Hepatocyte (in vitro differentiated cells): ENCODE measurements around the gene IP6K3. TPM values are rescaled to one million over a fixed set of nuclear protein-coding genes. Genes with fewer than 3 reads are reported as not detected.

Experiments
- DNase-seq: peaks from one replicate; pipeline ENCODE4 v3.0.0-alpha.2; 2016; ENCODE audit warnings: low spot score
- H2AFZ ChIP-seq: fragments of 200-600 bp; sonication (generic); 2 replicates; pipeline ENCODE4 v1.6.0; 2016; ENCODE audit warnings: antibody characterized with exemption, mild to moderate bottlenecking
- H3K27ac ChIP-seq: fragments of 200-600 bp; sonication (generic); 2 replicates; pipeline ENCODE4 v1.5.1; 2016; ENCODE audit warnings: mild to moderate bottlenecking
- H3K27me3 ChIP-seq: fragments of 200-600 bp; sonication (generic); 2 replicates; pipeline ENCODE4 v1.6.1; 2016
- H3K36me3 ChIP-seq: fragments of 200-600 bp; sonication (generic); replicated peaks from 2 replicates; pipeline ENCODE4 v1.5.1; 2016; ENCODE audit warnings: low read depth; ENCODE audit not compliant: insufficient read depth
- H3K4me1 ChIP-seq: fragments of 200-600 bp; sonication (generic); 2 replicates; pipeline ENCODE4 v1.5.1; 2016; ENCODE audit warnings: mild to moderate bottlenecking, moderate library complexity; ENCODE audit not compliant: insufficient read depth
- H3K4me2 ChIP-seq: fragments of 200-600 bp; sonication (generic); 2 replicates; pipeline ENCODE4 v1.6.0; 2016
- H3K4me3 ChIP-seq: fragments of 200-600 bp; sonication (generic); 2 replicates; pipeline ENCODE4 v1.5.1; 2016; ENCODE audit warnings: mild to moderate bottlenecking
- H3K79me2 ChIP-seq: fragments of 200-600 bp; sonication (generic); 2 replicates; pipeline ENCODE4 v1.6.0; 2017; ENCODE audit warnings: mild to moderate bottlenecking
- H3K9me2 ChIP-seq: fragments of 200-600 bp; sonication (generic); replicated peaks from 2 replicates; pipeline ENCODE4 v1.6.0; 2017; ENCODE audit warnings: mild to moderate bottlenecking; ENCODE audit not compliant: insufficient read depth
- H3K9me3 ChIP-seq: fragments of 200-600 bp; sonication (generic); 2 replicates; pipeline ENCODE4 v1.5.1; 2016; ENCODE audit warnings: low read depth, mild to moderate bottlenecking
- H4K20me1 ChIP-seq: fragments of 200-600 bp; sonication (generic); 2 replicates; pipeline ENCODE4 v1.6.0; 2016; ENCODE audit warnings: mild to moderate bottlenecking; ENCODE audit not compliant: insufficient read depth, poor library complexity, severe bottlenecking
- EZH2 ChIP-seq: fragments of 200-600 bp; sonication (generic); IDR thresholded peaks from 2 replicates; pipeline ENCODE4 v1.6.1; 2016; ENCODE audit warnings: antibody characterized with exemption, mild to moderate bottlenecking, borderline replicate concordance
- EZH2phosphoT487 ChIP-seq: fragments of 200-600 bp; sonication (generic); IDR thresholded peaks from one replicate; pipeline ENCODE4 v1.6.1; 2018; ENCODE audit warnings: antibody characterized with exemption, mild to moderate bottlenecking, low read depth, moderate library complexity; ENCODE audit not compliant: unreplicated experiment, severe bottlenecking
- WGBS: methylation state at CpG from one replicate; pipeline ENCODE4 v1.1.6; 2016; ENCODE audit warnings: low lambda C conversion rate; ENCODE audit errors: missing lambda C conversion rate; 5-methylcytosine and 5-hydroxymethylcytosine counted together
- polyA plus RNA-seq: library from polyadenylated mRNA; unstranded; fragments of >200 nt; fragmentation: Nextera tagmentation; extraction: Ambion mirVana; gene quantifications from 2 replicates; pipeline ENCODE4 v1.2.1, GENCODE V29; 2016
- total RNA-seq: library from RNA; depleted of rRNA; stranded (reverse); fragments of >200 nt; gene quantifications from 2 replicates; pipeline ENCODE4 v1.2.3, GENCODE V29; 2014
- TF ChIP-seq, protein P1 (sequence below): fragments of 200-600 bp; sonication (generic); IDR thresholded peaks from 2 replicates; pipeline ENCODE4 v1.5.1; 2016; ENCODE audit warnings: antibody characterized with exemption, mild to moderate bottlenecking; ENCODE audit not compliant: poor library complexity

Gene IP6K3
- total and polyA plus RNA-seq, 2 experiments from 2014 or later, result 9.5 to 25.3 TPM

- H4K20me1 ChIP-seq, result no peaks in the 10 kb centered on the region
- no peaks in the 10 kb centered on the region for H3K4me1 ChIP-seq
- H3K79me2 ChIP-seq, result no peaks in the 10 kb centered on the region
- WGBS, result 96% methylated on average over 7 of the region's 7 CpGs
- no peaks in the 10 kb centered on the region for H3K27me3 ChIP-seq
- no peaks in the 10 kb centered on the region for H3K9me3 ChIP-seq
- no peak overlapping the region for H2AFZ ChIP-seq
- no peaks in the 10 kb centered on the region for H3K9me2 ChIP-seq
- no peak overlapping the region for H3K4me2 ChIP-seq
- no peak for DNase-seq
- TF ChIP-seq, protein P1, sequence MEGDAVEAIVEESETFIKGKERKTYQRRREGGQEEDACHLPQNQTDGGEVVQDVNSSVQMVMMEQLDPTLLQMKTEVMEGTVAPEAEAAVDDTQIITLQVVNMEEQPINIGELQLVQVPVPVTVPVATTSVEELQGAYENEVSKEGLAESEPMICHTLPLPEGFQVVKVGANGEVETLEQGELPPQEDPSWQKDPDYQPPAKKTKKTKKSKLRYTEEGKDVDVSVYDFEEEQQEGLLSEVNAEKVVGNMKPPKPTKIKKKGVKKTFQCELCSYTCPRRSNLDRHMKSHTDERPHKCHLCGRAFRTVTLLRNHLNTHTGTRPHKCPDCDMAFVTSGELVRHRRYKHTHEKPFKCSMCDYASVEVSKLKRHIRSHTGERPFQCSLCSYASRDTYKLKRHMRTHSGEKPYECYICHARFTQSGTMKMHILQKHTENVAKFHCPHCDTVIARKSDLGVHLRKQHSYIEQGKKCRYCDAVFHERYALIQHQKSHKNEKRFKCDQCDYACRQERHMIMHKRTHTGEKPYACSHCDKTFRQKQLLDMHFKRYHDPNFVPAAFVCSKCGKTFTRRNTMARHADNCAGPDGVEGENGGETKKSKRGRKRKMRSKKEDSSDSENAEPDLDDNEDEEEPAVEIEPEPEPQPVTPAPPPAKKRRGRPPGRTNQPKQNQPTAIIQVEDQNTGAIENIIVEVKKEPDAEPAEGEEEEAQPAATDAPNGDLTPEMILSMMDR, result no peak
- TF ChIP-seq EZH2, result no peak
- TF ChIP-seq EZH2phosphoT487, result no peak
- H3K36me3 ChIP-seq, result no peaks in the 10 kb centered on the region
- no peak overlapping the region for H3K27ac ChIP-seq
- H3K4me3 ChIP-seq, result no peak overlapping the region
Observed at GRCh38 chr6:33725891-33726673, 20.6 kb downstream of the IP6K3 start.

GRCh38 chr6:33725222-33725621, 21.5 kb downstream of the IP6K3 start:
- TF ChIP-seq, protein P1, result no peak
- TF ChIP-seq EZH2phosphoT487 (no peak), EZH2 (no peak)
- H3K4me2 ChIP-seq, result no peak overlapping the region
- no peaks in the 10 kb centered on the region for H3K9me2 ChIP-seq
- no peaks in the 10 kb centered on the region for H3K9me3 ChIP-seq
- no peak overlapping the region for H3K27ac ChIP-seq
- H3K4me1 ChIP-seq, result no peaks in the 10 kb centered on the region
- no peak overlapping the region for H2AFZ ChIP-seq
- no peaks in the 10 kb centered on the region for H3K36me3 ChIP-seq
- no peaks in the 10 kb centered on the region for H4K20me1 ChIP-seq
- no peak overlapping the region for H3K4me3 ChIP-seq
- no peaks in the 10 kb centered on the region for H3K79me2 ChIP-seq
- DNase-seq, result no peak
- no peaks in the 10 kb centered on the region for H3K27me3 ChIP-seq
- WGBS, result 97% methylated on average over 13 of the region's 14 CpGs

DNA sequence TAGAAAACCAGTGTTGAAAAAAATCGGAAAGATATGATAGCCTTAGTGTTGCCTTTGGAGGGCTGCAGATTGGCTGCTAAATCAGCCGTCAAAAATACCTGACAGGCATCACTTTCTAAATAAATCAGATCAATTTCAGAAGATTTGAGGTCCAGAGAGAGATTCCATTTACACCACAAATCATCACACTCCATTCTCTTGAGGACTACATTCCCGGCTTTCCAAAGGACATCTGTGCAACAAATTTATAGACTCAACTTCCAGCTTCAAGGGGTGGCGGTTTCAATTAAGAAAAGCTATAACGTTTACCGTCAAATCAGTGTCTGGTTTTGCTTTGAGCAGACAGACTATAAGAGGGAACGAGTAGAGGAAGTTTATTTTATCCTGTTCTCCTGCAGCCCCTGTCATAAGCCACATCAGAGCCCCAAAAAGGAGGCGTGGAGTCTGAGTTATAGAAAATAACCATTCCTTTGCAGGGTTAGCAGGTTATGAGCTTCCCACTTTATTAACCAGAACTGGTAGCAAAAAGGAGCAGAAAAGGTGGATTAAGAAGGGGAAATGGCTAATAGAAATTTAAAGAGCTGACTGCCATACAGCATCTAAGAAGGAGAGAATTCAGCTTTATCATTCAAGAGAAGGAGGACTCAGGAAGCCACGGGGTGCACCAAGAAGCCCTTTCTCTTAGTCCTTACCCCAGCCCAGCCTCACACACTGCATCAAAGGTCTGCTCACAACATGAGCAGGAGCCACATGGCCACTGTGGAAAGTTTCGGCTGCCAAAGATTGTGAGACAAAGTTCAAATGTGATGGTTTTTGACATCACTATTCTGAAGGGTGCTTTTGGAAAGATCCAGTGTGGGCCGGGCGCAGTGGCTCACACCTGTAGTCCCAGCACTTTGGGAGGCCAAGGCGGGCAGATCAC, 22.3 kb downstream of the IP6K3 start:
- no peak overlapping the region for H2AFZ ChIP-seq
- H3K4me3 ChIP-seq, result no peak overlapping the region
- H3K4me2 ChIP-seq, result no peak overlapping the region
- TF ChIP-seq, protein P1, result no peak
- no peak for TF ChIP-seq EZH2phosphoT487
- no peak for TF ChIP-seq EZH2
- H3K9me3 ChIP-seq, result no peaks in the 10 kb centered on the region
- H3K4me1 ChIP-seq, result no peaks in the 10 kb centered on the region
- no peaks in the 10 kb centered on the region for H4K20me1 ChIP-seq
- H3K27me3 ChIP-seq, result no peaks in the 10 kb centered on the region
- 73% methylated on average over 13 of the region's 13 CpGs for WGBS
- no peaks in the 10 kb centered on the region for H3K79me2 ChIP-seq
- H3K9me2 ChIP-seq, result no peaks in the 10 kb centered on the region
- no peak overlapping the region for H3K27ac ChIP-seq
- no peaks in the 10 kb centered on the region for H3K36me3 ChIP-seq
- no peak for DNase-seq
